Right lobe of liver (tissue), 4 donors: Measurements from ENCODE around the gene LPCAT3.

Experiments used
- POLR2A ChIP-seq: fragments of 450-650 bp; IDR thresholded peaks from one replicate; pipeline ENCODE4 v1.6.1; 2017; ENCODE audit warnings: antibody characterized with exemption, mild to moderate bottlenecking
- TF ChIP-seq, protein P1 (sequence below), 4 donors: fragments of 200-600 bp in 3 of 4; fragments of 450-650 bp in 1 of 4; IDR thresholded peaks; one replicate each; pipeline versions ENCODE4 v1.5.1 to v1.8.0; 2016 to 2022; ENCODE audit warnings: antibody characterized with exemption in 4 of 4, mild to moderate bottlenecking in 2 of 4
- donor health status: DM: no; HTN: no; CAD: no.
- donor health status: DM: no; HTN: no; CAD: no.
- donor health status: DM: no; HTN: yes; CAD: no.

GRCh38 chr12:6936636-6937480 is 81.4 kb downstream of the LPCAT3 start:
- TF ChIP-seq, protein P1, sequence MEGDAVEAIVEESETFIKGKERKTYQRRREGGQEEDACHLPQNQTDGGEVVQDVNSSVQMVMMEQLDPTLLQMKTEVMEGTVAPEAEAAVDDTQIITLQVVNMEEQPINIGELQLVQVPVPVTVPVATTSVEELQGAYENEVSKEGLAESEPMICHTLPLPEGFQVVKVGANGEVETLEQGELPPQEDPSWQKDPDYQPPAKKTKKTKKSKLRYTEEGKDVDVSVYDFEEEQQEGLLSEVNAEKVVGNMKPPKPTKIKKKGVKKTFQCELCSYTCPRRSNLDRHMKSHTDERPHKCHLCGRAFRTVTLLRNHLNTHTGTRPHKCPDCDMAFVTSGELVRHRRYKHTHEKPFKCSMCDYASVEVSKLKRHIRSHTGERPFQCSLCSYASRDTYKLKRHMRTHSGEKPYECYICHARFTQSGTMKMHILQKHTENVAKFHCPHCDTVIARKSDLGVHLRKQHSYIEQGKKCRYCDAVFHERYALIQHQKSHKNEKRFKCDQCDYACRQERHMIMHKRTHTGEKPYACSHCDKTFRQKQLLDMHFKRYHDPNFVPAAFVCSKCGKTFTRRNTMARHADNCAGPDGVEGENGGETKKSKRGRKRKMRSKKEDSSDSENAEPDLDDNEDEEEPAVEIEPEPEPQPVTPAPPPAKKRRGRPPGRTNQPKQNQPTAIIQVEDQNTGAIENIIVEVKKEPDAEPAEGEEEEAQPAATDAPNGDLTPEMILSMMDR (IDR thresholded peaks at IDR 0.05), result no peak
- no peak for TF ChIP-seq POLR2A
